MM.1S (cell line): ENCODE measurements around the gene RPS6KB1.
"Not testable (repeated sequence)": the region's sequence is repeated elsewhere in the genome, so short reads cannot be mapped to it uniquely, and the experiment has no call there.

Experiments
- DNase-seq: peaks from one replicate; pipeline ENCODE4 v3.0.0-alpha.2; 2015
- H2AFZ ChIP-seq: fragments of 300-600 bp; sonication (generic); 2 replicates; pipeline ENCODE4 v1.6.0; 2016; ENCODE audit warnings: antibody characterized with exemption, low read length
- H3F3A ChIP-seq: fragments of 300-600 bp; sonication (generic); 2 replicates; pipeline ENCODE4 v1.6.1; 2016; ENCODE audit warnings: mild to moderate bottlenecking, antibody characterized with exemption, low read length, moderate library complexity, mixed read lengths; ENCODE audit not compliant: insufficient read depth
- H3K27ac ChIP-seq: fragments of 300-600 bp; sonication (generic); 2 replicates; pipeline ENCODE4 v1.5.1; 2016; ENCODE audit warnings: mild to moderate bottlenecking, low read length
- H3K27me3 ChIP-seq: fragments of 300-600 bp; sonication (generic); replicated peaks from 2 replicates; pipeline ENCODE4 v1.6.0; 2016; ENCODE audit warnings: low read length; ENCODE audit not compliant: insufficient read depth
- H3K36me3 ChIP-seq: fragments of 300-600 bp; sonication (generic); replicated peaks from 2 replicates; pipeline ENCODE4 v1.6.1; 2016; ENCODE audit warnings: mild to moderate bottlenecking, low read length, mixed read lengths; ENCODE audit not compliant: insufficient read depth
- H3K4me1 ChIP-seq: fragments of 300-600 bp; sonication (generic); 2 replicates; pipeline ENCODE4 v1.6.1; 2016; ENCODE audit warnings: low read length, mixed read lengths
- H3K4me2 ChIP-seq: fragments of 300-600 bp; sonication (generic); 2 replicates; pipeline ENCODE4 v1.6.0; 2016; ENCODE audit warnings: low read depth, low read length
- H3K4me3 ChIP-seq: fragments of 300-600 bp; sonication (generic); 2 replicates; pipeline ENCODE4 v1.5.1; 2016; ENCODE audit warnings: low read length, mixed read lengths
- H3K79me2 ChIP-seq: fragments of 300-600 bp; sonication (generic); 2 replicates; pipeline ENCODE4 v1.6.1; 2016; ENCODE audit warnings: mixed run types, low read length, mixed read lengths
- H3K9ac ChIP-seq: fragments of 300-600 bp; sonication (generic); 2 replicates; pipeline ENCODE4 v1.6.1; 2016; ENCODE audit warnings: low read length, mixed read lengths
- H3K9me2 ChIP-seq: fragments of 300-600 bp; sonication (generic); replicated peaks from 2 replicates; pipeline ENCODE4 v1.6.1; 2016; ENCODE audit warnings: mild to moderate bottlenecking, low read length, mixed read lengths; ENCODE audit not compliant: insufficient read depth
- H3K9me3 ChIP-seq: fragments of 300-600 bp; sonication (generic); replicated peaks from 2 replicates; pipeline ENCODE4 v1.6.1; 2016; ENCODE audit warnings: mild to moderate bottlenecking, low read length, mixed read lengths; ENCODE audit not compliant: insufficient read depth
- H4K20me1 ChIP-seq: fragments of 300-600 bp; sonication (generic); 2 replicates; pipeline ENCODE4 v1.6.1; 2016; ENCODE audit warnings: mild to moderate bottlenecking, low read length, moderate library complexity, mixed read lengths; ENCODE audit not compliant: insufficient read depth
- EZH2 ChIP-seq: fragments of 300-600 bp; sonication (generic); optimal IDR thresholded peaks from 2 replicates; pipeline ENCODE3; 2017; ENCODE audit warnings: low read depth, mild to moderate bottlenecking, antibody characterized with exemption, low read length, mixed read lengths
- EZH2phosphoT487 ChIP-seq: fragments of 300-600 bp; sonication (generic); IDR thresholded peaks from 2 replicates; pipeline ENCODE4 v1.6.1; 2018; ENCODE audit warnings: antibody characterized with exemption, low read length
- TF ChIP-seq, protein P1 (sequence below): fragments of 300-600 bp; sonication (generic); IDR thresholded peaks from 2 replicates; pipeline ENCODE4 v1.5.1; 2016; ENCODE audit warnings: antibody characterized with exemption, low read length, mixed read lengths

The RPS6KB1 gene

DNA sequence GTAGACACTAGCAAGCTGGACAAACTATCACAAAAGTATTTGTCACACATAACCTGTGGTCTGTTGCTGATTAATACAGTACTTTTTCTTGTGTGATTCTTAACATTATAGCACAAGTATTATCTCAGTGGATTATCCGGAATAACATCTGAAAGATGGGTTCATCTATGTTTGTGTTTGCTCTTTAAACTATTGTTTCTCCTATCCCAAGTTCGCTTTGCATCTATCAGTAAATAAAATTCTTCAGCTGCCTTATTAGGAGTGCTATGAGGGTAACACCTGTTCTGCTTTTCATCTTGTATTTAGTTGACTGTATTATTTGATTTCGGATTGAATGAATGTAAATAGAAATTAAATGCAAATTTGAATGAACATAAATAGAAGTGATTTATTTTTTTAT, 57.1 kb downstream of the RPS6KB1 start:
- Histone ChIP-seq H3K4me1 (no peaks in the 10 kb centered on the region), H3F3A (no peaks in the 10 kb centered on the region), H3K27ac (no peak overlapping the region), H3K27me3 (no peaks in the 10 kb centered on the region), H3K36me3 (no peaks in the 10 kb centered on the region), H3K4me3 (no peak overlapping the region), H3K4me2 (no peak overlapping the region), H3K9ac (no peak overlapping the region), H3K9me2 (no peaks in the 10 kb centered on the region), H3K79me2 (no peaks in the 10 kb centered on the region), H4K20me1 (no peaks in the 10 kb centered on the region), H2AFZ (no peak overlapping the region), H3K9me3 (no peaks in the 10 kb centered on the region)
- TF ChIP-seq EZH2phosphoT487 (no peak), EZH2 (no peak)
- TF ChIP-seq, protein P1, sequence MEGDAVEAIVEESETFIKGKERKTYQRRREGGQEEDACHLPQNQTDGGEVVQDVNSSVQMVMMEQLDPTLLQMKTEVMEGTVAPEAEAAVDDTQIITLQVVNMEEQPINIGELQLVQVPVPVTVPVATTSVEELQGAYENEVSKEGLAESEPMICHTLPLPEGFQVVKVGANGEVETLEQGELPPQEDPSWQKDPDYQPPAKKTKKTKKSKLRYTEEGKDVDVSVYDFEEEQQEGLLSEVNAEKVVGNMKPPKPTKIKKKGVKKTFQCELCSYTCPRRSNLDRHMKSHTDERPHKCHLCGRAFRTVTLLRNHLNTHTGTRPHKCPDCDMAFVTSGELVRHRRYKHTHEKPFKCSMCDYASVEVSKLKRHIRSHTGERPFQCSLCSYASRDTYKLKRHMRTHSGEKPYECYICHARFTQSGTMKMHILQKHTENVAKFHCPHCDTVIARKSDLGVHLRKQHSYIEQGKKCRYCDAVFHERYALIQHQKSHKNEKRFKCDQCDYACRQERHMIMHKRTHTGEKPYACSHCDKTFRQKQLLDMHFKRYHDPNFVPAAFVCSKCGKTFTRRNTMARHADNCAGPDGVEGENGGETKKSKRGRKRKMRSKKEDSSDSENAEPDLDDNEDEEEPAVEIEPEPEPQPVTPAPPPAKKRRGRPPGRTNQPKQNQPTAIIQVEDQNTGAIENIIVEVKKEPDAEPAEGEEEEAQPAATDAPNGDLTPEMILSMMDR: no peak
- DNase-seq: no peak

GRCh38 chr17:59954856-59955255, 61.9 kb downstream of the RPS6KB1 start:
- Histone ChIP-seq H3K36me3 (no peaks in the 10 kb centered on the region), H3K4me2 (no peak overlapping the region), H3K79me2 (no peaks in the 10 kb centered on the region), H2AFZ (no peak overlapping the region), H3K9ac (no peak overlapping the region), H4K20me1 (no peaks in the 10 kb centered on the region), H3K4me3 (no peak overlapping the region), H3K27ac (no peak overlapping the region), H3F3A (no peaks in the 10 kb centered on the region), H3K4me1 (no peaks in the 10 kb centered on the region), H3K9me2 (no peaks in the 10 kb centered on the region), H3K9me3 (no peaks in the 10 kb centered on the region), H3K27me3 (no peaks in the 10 kb centered on the region)
- no peak for DNase-seq
- no peak for TF ChIP-seq EZH2
- TF ChIP-seq, protein P1: no peak
- TF ChIP-seq EZH2phosphoT487: no peak

DNA sequence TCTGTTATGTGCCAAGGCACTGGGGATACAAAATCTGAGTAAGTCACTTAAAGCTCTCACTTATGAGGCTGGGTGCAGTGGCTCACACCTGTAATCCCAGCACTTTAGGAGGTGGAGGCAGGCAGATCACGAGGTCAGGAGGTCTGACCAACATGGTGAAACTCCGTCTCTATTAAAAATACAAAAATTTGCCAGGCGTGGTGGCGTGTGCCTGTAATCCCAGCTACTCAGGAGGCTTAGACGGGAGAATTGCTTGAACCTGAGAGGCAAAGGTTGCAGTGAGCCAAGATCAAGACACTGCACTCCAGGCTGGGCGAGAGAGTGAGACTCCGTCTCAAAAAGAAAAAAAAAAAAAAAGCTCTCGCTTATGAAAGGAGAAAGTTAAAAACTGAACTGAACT, 66.7 kb downstream of the RPS6KB1 start:
- DNase-seq, H3K4me1 ChIP-seq, H3K9ac ChIP-seq, H3F3A ChIP-seq, H3K9me2 ChIP-seq, H2AFZ ChIP-seq, H4K20me1 ChIP-seq, H3K9me3 ChIP-seq, H3K4me2 ChIP-seq, H3K4me3 ChIP-seq, H3K79me2 ChIP-seq, H3K36me3 ChIP-seq, H3K27ac ChIP-seq, H3K27me3 ChIP-seq: not testable (repeated sequence)

DNA sequence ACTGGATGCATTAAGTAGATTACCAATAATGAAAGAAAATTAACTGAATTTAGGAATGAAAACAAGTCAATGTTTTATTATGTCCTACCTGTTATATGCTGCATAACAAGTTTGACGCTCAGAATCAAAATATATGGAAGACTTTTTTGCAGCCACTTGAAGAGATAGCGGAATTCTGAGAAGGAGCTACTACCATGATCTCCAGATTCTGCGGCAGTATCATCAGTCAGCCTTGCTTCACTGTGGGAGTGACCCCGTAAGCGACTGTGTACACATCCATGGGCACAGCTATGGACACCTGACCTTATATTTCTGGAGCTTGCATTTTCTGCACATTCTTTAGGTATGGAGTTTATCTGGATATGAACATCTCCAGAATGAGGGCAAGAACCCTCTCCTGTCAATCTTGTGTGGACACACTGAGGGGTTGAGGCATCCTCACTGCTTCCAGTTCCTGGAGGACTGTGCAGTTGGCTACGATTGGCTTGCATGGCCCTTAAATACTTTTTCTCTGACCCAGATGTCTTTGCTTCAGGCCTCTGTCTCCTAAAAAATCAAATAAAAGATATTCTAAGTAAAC, 69.9 kb downstream of the RPS6KB1 start:
- no peak overlapping the region for H2AFZ ChIP-seq
- H3K27ac ChIP-seq: no peak overlapping the region
- no peak for DNase-seq
- H3K4me1 ChIP-seq: no peaks in the 10 kb centered on the region
- no peak overlapping the region for H3K4me2 ChIP-seq
- H3K27me3 ChIP-seq: no peaks in the 10 kb centered on the region
- H3K4me3 ChIP-seq: no peak overlapping the region
- H3K9me3 ChIP-seq: no peaks in the 10 kb centered on the region
- H3F3A ChIP-seq: peaks cover 8% of the 10 kb centered on the region; the same call in 1 of the 2 replicates
- no peaks in the 10 kb centered on the region for H3K79me2 ChIP-seq
- TF ChIP-seq, protein P1: no peak
- no peak for TF ChIP-seq EZH2
- no peak for TF ChIP-seq EZH2phosphoT487
- H3K36me3 ChIP-seq: no peaks in the 10 kb centered on the region
- H3K9ac ChIP-seq: no peak overlapping the region
- H4K20me1 ChIP-seq: no peaks in the 10 kb centered on the region
- no peaks in the 10 kb centered on the region for H3K9me2 ChIP-seq
